Measurements from ENCODE around the gene PFKFB4.

The PFKFB4 gene

GRCh38 chr3:48511551-48511950 lies 45.1 kb downstream of the PFKFB4 start:
- Histone ChIP-seq H4K20me1 (ENCODE audit: insufficient read depth, low read length) (no peaks in the 10 kb centered on the region), H3K4me2 (ENCODE audit: low read length) (no peak overlapping the region), H3K27ac (ENCODE audit: low read depth, low read length, poor library complexity, severe bottlenecking) (no peak overlapping the region), H3F3A (ENCODE audit: insufficient read depth, low read length) (no peaks in the 10 kb centered on the region), H3K36me3 (ENCODE audit: insufficient read depth, low read length) (no peaks in the 10 kb centered on the region), H2AFZ (ENCODE audit: low read length) (no peak overlapping the region), H3K4me3 (ENCODE audit: low read depth, low read length, poor library complexity, severe bottlenecking) (no peak overlapping the region), H3K4me1 (ENCODE audit: insufficient read depth, low read length, severe bottlenecking) (no peaks in the 10 kb centered on the region), H3K9me3 (ENCODE audit: low read length) (no peaks in the 10 kb centered on the region), H3K9me2 (ENCODE audit: low read depth, low read length) (no peaks in the 10 kb centered on the region), H3K79me2 (ENCODE audit: insufficient read depth, low read length) (no peaks in the 10 kb centered on the region), H3K9ac (ENCODE audit: low read length) (no peak overlapping the region), H3K27me3 (ENCODE audit: insufficient read depth, low read length) (no peaks in the 10 kb centered on the region)
- TF ChIP-seq EZH2 (IDR thresholded peaks at IDR 0.05; ENCODE audit: borderline replicate concordance, low read length) (no peak), CTCF (IDR thresholded peaks at IDR 0.05; ENCODE audit: low read length) (no peak)

- Histone ChIP-seq H3F3A (ENCODE audit: insufficient read depth, low read length) (no peaks in the 10 kb centered on the region), H3K9ac (ENCODE audit: low read length) (no peak overlapping the region), H2AFZ (ENCODE audit: low read length) (no peak overlapping the region), H3K4me1 (ENCODE audit: insufficient read depth, low read length, severe bottlenecking) (peaks cover 14% of the 10 kb centered on the region), H3K27me3 (ENCODE audit: insufficient read depth, low read length) (no peaks in the 10 kb centered on the region), H3K9me3 (ENCODE audit: low read length) (no peaks in the 10 kb centered on the region), H3K27ac (ENCODE audit: low read depth, low read length, poor library complexity, severe bottlenecking) (no peak overlapping the region), H3K79me2 (ENCODE audit: insufficient read depth, low read length) (no peaks in the 10 kb centered on the region), H3K4me3 (ENCODE audit: low read depth, low read length, poor library complexity, severe bottlenecking) (no peak overlapping the region), H3K9me2 (ENCODE audit: low read depth, low read length) (no peaks in the 10 kb centered on the region), H3K36me3 (ENCODE audit: insufficient read depth, low read length) (no peaks in the 10 kb centered on the region), H4K20me1 (ENCODE audit: insufficient read depth, low read length) (no peaks in the 10 kb centered on the region), H3K4me2 (ENCODE audit: low read length) (no peak overlapping the region)
- peak; percentile 95 for TF ChIP-seq CTCF (IDR thresholded peaks at IDR 0.05; ENCODE audit: low read length)
- no peak for TF ChIP-seq EZH2 (IDR thresholded peaks at IDR 0.05; ENCODE audit: borderline replicate concordance, low read length)
These were observed 49.1 kb downstream of the PFKFB4 start for GRCh38 chr3:48507256-48508061.

GRCh38 chr3:48505968-48506504 lies 50.6 kb downstream of the PFKFB4 start:
- no peak overlapping the region for H3K4me2 ChIP-seq (ENCODE audit: low read length)
- H3K9me2 ChIP-seq (ENCODE audit: low read depth, low read length): no peaks in the 10 kb centered on the region
- H3K27me3 ChIP-seq (ENCODE audit: insufficient read depth, low read length): no peaks in the 10 kb centered on the region
- H2AFZ ChIP-seq (ENCODE audit: low read length): no peak overlapping the region
- no peak overlapping the region for H3K4me3 ChIP-seq (ENCODE audit: low read depth, low read length, poor library complexity, severe bottlenecking)
- no peaks in the 10 kb centered on the region for H4K20me1 ChIP-seq (ENCODE audit: insufficient read depth, low read length)
- no peaks in the 10 kb centered on the region for H3F3A ChIP-seq (ENCODE audit: insufficient read depth, low read length)
- TF ChIP-seq EZH2 (IDR thresholded peaks at IDR 0.05; ENCODE audit: borderline replicate concordance, low read length) (no peak), CTCF (IDR thresholded peaks at IDR 0.05; ENCODE audit: low read length) (no peak)
- peaks cover 14% of the 10 kb centered on the region for H3K4me1 ChIP-seq (ENCODE audit: insufficient read depth, low read length, severe bottlenecking)
- no peaks in the 10 kb centered on the region for H3K9me3 ChIP-seq (ENCODE audit: low read length)
- no peak overlapping the region for H3K27ac ChIP-seq (ENCODE audit: low read depth, low read length, poor library complexity, severe bottlenecking)
- H3K79me2 ChIP-seq (ENCODE audit: insufficient read depth, low read length): no peaks in the 10 kb centered on the region
- no peaks in the 10 kb centered on the region for H3K36me3 ChIP-seq (ENCODE audit: insufficient read depth, low read length)
- no peak overlapping the region for H3K9ac ChIP-seq (ENCODE audit: low read length)

Measured in OCI-LY1 (cell line).